Keratinocyte (primary cell): Measurements from ENCODE around the gene DTWD2.

Experiments used
- CTCF ChIP-seq, 3 experiments: IDR thresholded peaks in 1 of 3; conservative IDR thresholded peaks in 1 of 3; optimal IDR thresholded peaks in 1 of 3; 2 replicates in 2 of 3; 3 replicates in 1 of 3; pipeline versions ENCODE3 to v1.5.1; 2011; ENCODE audit warnings: low read length in 3 of 3, mild to moderate bottlenecking in 3 of 3, moderate library complexity in 2 of 3, control low read depth in 1 of 3, inconsistent platforms in 1 of 3; ENCODE audit not compliant: insufficient read depth in 2 of 3; ENCODE audit errors: extremely low read depth in 1 of 3
- EZH2 ChIP-seq: IDR thresholded peaks from one replicate; pipeline ENCODE4 v1.6.1; 2012; ENCODE audit warnings: inconsistent platforms, mild to moderate bottlenecking, low read length, moderate library complexity

- TF ChIP-seq CTCF (optimal IDR thresholded peaks at IDR 0.05 in 1 of 3, IDR thresholded peaks at IDR 0.05 in 1 of 3, conservative IDR thresholded peaks at IDR 0.05 in 1 of 3; ENCODE audit: extremely low read depth in 1 of 3, insufficient read depth in 2 of 3, low read length in 3 of 3) (no peak), EZH2 (no peak)
Observed at GRCh38 chr5:118802335-118802734, 186.0 kb downstream of the DTWD2 start.
